OCI-LY3 (cell line): ENCODE data around the gene ADCY6.

Experiments used
- H2AFZ ChIP-seq: fragments of 200-600, 300-600 bp; shearing (Covaris generic); 2 replicates; pipeline ENCODE4 v1.6.0; 2014; ENCODE audit warnings: antibody characterized with exemption, low read depth, low read length
- H3K27ac ChIP-seq: fragments of 200-600, 300-600 bp; sonication (generic); 2 replicates; pipeline ENCODE4 v1.5.1; 2014; ENCODE audit warnings: mild to moderate bottlenecking, low read length, moderate library complexity, mixed read lengths
- H3K27me3 ChIP-seq: fragments of 200-600, 300-600 bp; sonication (generic); 2 replicates; pipeline ENCODE4 v1.6.1; 2014; ENCODE audit warnings: low read depth, low read length, mixed read lengths
- H3K36me3 ChIP-seq: fragments of 200-600, 300-600 bp; sonication (generic); replicated peaks from 2 replicates; pipeline ENCODE3; 2014; ENCODE audit warnings: low read depth, low read length, mixed read lengths
- H3K4me1 ChIP-seq: fragments of 300-600, 200-600 bp; sonication (generic); 2 replicates; pipeline ENCODE4 v1.6.1; 2014; ENCODE audit warnings: low read length, mixed read lengths
- H3K4me2 ChIP-seq: fragments of 200-600, 300-600 bp; sonication (generic); 2 replicates; pipeline ENCODE4 v1.6.1; 2014; ENCODE audit warnings: low read length, mixed read lengths
- H3K4me3 ChIP-seq: fragments of 300-600, 200-600 bp; sonication (generic); 2 replicates; pipeline ENCODE4 v1.5.1; 2014; ENCODE audit warnings: antibody characterized with exemption, mild to moderate bottlenecking, low read length, moderate library complexity
- H3K79me2 ChIP-seq: fragments of 300-600, 200-600 bp; shearing (Covaris generic); 2 replicates; pipeline ENCODE4 v1.6.1; 2014; ENCODE audit warnings: mild to moderate bottlenecking, low read length, mixed read lengths
- H3K9ac ChIP-seq: fragments of 300-600, 200-600 bp; shearing (Covaris generic); 2 replicates; pipeline ENCODE4 v1.6.0; 2014; ENCODE audit warnings: mild to moderate bottlenecking, low read length, moderate library complexity
- H3K9me3 ChIP-seq: fragments of 200-600, 300-600 bp; shearing (Covaris generic); 2 replicates; pipeline ENCODE4 v1.6.1; 2014; ENCODE audit warnings: low read length, mixed read lengths; ENCODE audit not compliant: insufficient read depth
- H4K20me1 ChIP-seq: fragments of 200-600, 300-600 bp; sonication (generic); 2 replicates; pipeline ENCODE4 v1.6.1; 2016; ENCODE audit warnings: low read length, mixed read lengths; ENCODE audit not compliant: insufficient read depth
- EZH2phosphoT487 ChIP-seq: fragments of 200-600 bp; shearing (Covaris generic); IDR thresholded peaks from 2 replicates; pipeline ENCODE4 v1.6.1; 2018; ENCODE audit warnings: antibody characterized with exemption, mixed run types, low read depth
- TF ChIP-seq, protein P1 (sequence below): fragments of 200-600, 300-600 bp; sonication (generic); IDR thresholded peaks from 2 replicates; pipeline ENCODE4 v1.5.1; 2014; ENCODE audit warnings: antibody characterized with exemption, low read length, low read depth

ADCY6 gene

DNA sequence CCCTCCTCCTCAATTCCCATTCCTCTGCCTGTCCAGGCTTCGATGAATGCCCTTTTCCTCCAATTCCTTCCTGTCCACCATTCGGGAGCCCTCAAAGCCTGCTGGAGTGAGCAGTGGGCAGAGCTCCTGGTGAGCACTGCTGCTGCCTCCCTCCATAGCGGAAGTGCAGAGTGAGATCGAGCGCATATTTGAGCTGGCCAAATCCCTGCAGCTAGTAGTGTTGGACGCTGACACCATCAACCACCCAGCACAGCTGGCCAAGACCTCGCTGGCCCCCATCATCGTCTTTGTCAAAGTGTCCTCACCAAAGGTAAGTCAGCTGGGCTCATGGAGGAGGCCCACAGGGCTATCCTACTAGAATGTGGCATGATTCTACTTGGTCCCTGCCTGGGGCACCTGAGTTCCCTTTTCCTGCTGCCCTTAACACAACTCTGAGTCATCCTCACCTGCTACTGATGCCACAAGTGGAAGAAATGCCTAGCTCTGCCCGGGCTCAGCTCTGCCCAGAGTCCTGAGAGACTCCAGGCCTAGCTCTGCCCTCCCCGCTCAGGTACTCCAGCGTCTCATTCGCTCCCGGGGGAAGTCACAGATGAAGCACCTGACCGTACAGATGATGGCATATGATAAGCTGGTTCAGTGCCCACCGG, 37.4 kb upstream of the ADCY6 start:
- Histone ChIP-seq H3K9ac (no peak overlapping the region), H4K20me1 (peaks cover 9% of the 10 kb centered on the region), H3K4me2 (no peak overlapping the region), H3K4me3 (no peak overlapping the region), H3K27ac (no peak overlapping the region), H3K79me2 (no peaks in the 10 kb centered on the region), H3K4me1 (peaks cover 10% of the 10 kb centered on the region), H2AFZ (no peak overlapping the region), H3K27me3 (no peaks in the 10 kb centered on the region), H3K9me3 (no peaks in the 10 kb centered on the region), H3K36me3 (peaks cover 22% of the 10 kb centered on the region)
- TF ChIP-seq, protein P1, sequence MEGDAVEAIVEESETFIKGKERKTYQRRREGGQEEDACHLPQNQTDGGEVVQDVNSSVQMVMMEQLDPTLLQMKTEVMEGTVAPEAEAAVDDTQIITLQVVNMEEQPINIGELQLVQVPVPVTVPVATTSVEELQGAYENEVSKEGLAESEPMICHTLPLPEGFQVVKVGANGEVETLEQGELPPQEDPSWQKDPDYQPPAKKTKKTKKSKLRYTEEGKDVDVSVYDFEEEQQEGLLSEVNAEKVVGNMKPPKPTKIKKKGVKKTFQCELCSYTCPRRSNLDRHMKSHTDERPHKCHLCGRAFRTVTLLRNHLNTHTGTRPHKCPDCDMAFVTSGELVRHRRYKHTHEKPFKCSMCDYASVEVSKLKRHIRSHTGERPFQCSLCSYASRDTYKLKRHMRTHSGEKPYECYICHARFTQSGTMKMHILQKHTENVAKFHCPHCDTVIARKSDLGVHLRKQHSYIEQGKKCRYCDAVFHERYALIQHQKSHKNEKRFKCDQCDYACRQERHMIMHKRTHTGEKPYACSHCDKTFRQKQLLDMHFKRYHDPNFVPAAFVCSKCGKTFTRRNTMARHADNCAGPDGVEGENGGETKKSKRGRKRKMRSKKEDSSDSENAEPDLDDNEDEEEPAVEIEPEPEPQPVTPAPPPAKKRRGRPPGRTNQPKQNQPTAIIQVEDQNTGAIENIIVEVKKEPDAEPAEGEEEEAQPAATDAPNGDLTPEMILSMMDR, result no peak
- TF ChIP-seq EZH2phosphoT487, result no peak

DNA sequence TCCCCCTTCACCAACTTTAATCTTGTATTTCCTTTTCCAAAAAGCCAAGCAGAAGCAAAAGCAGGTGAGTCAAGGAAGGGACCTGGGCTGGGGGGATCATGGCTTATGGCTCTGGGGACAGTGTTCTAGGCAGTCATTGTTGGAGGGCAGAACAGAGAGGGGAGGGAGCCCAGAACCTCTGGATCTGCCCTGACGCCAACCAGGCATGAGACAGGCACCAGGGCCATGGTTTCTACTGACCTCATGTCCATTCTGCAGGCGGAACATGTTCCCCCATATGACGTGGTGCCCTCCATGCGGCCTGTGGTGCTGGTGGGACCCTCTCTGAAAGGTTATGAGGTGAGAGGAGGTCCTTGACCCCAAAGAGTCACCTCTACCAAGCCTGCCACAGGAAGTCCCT, 36.0 kb upstream of the ADCY6 start:
- Histone ChIP-seq H3K27ac (no peak overlapping the region), H3K4me1 (peaks cover 10% of the 10 kb centered on the region), H4K20me1 (peaks cover 9% of the 10 kb centered on the region), H3K79me2 (no peaks in the 10 kb centered on the region), H3K9ac (no peak overlapping the region), H3K36me3 (peaks cover 13% of the 10 kb centered on the region), H3K9me3 (no peaks in the 10 kb centered on the region), H3K4me2 (no peak overlapping the region), H2AFZ (no peak overlapping the region), H3K27me3 (0 out of 2 replicates have a peak, but pooled peaks cover 2% of the 10 kb centered on the region), H3K4me3 (no peak overlapping the region)
- TF ChIP-seq, protein P1, result no peak
- TF ChIP-seq EZH2phosphoT487, result no peak

DNA sequence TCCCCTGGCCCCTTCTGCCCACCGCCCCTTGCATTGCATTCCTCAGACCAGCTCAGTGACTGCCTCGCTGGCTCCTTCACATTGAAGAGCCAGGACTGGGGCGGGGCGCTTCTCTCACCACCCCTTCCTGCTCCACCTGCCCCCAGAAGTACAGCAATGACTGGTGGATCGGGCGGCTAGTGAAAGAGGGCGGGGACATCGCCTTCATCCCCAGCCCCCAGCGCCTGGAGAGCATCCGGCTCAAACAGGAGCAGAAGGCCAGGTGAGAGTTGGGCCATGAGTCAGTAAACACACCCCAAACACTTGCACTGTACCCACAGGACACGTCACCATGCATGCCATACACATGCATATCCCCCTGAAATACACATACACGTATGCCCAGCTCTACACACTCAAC, 35.2 kb upstream of the ADCY6 start:
- H3K4me1 ChIP-seq, result peaks cover 11% of the 10 kb centered on the region
- H3K27me3 ChIP-seq, result 0 out of 2 replicates have a peak, but pooled peaks cover 6% of the 10 kb centered on the region
- TF ChIP-seq, protein P1, result no peak
- no peak for TF ChIP-seq EZH2phosphoT487
- H3K79me2 ChIP-seq, result no peaks in the 10 kb centered on the region
- H3K27ac ChIP-seq, result no peak overlapping the region
- H3K9me3 ChIP-seq, result no peaks in the 10 kb centered on the region
- H3K9ac ChIP-seq, result no peak overlapping the region
- H3K4me2 ChIP-seq, result peak overlapping the region; percentile 47
- no peak overlapping the region for H2AFZ ChIP-seq
- H4K20me1 ChIP-seq, result peaks cover 5% of the 10 kb centered on the region
- H3K36me3 ChIP-seq, result peaks cover 5% of the 10 kb centered on the region
- H3K4me3 ChIP-seq, result 0 out of 2 replicates have a peak overlapping the region, but pooled peaks have one; percentile 10

DNA sequence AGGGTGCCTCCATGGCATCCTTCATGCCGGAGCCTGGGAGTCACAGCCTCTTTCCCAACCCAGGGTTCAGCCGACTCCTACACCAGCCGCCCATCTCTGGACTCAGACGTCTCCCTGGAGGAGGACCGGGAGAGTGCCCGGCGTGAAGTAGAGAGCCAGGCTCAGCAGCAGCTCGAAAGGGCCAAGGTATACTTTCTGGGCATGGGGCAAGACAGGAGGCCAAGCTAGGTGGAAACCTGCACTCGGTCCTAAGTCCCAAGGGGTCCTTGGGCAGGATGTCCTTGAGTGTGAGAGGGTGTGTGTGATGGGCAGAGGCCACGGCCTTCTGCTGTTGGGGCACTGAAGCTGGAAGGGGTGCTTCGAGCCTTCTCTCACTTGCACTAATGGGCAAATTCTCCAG, 34.4 kb upstream of the ADCY6 start:
- TF ChIP-seq EZH2phosphoT487, result no peak
- H3K4me3 ChIP-seq, result no peak overlapping the region
- no peak overlapping the region for H3K9ac ChIP-seq

More for the DNA sequence above, 34.4 kb upstream of the ADCY6 start:
- Histone ChIP-seq H3K79me2 (no peaks in the 10 kb centered on the region), H3K4me1 (peaks cover 13% of the 10 kb centered on the region), H3K4me2 (no peak overlapping the region), H3K27ac (no peak overlapping the region), H3K27me3 (0 out of 2 replicates have a peak, but pooled peaks cover 6% of the 10 kb centered on the region), H4K20me1 (no peaks in the 10 kb centered on the region), H3K36me3 (no peaks in the 10 kb centered on the region), H2AFZ (no peak overlapping the region), H3K9me3 (no peaks in the 10 kb centered on the region)
